Esophagus (tissue), 2 donors: ENCODE measurements around the gene METRN. TPM values are rescaled to one million over a fixed set of nuclear protein-coding genes. Genes with fewer than 3 reads are reported as not detected.

ENCODE experiments used
- H3K27ac ChIP-seq, 2 donors: one replicate each; pipeline ENCODE4 v1.5.1; 2013; ENCODE audit warnings: low read depth in 2 of 2, mild to moderate bottlenecking in 2 of 2, inconsistent platforms in 1 of 2, low read length in 1 of 2, moderate library complexity in 1 of 2
- H3K27me3 ChIP-seq, 2 donors: one replicate each; pipeline ENCODE4 v1.6.1; 2013; ENCODE audit warnings: low read length in 2 of 2, control low read depth in 1 of 2, mild to moderate bottlenecking in 1 of 2; ENCODE audit not compliant: insufficient read depth in 2 of 2, control insufficient read depth in 1 of 2
- H3K36me3 ChIP-seq, 2 donors: one replicate each; pipeline ENCODE4 v1.6.1; 2013; ENCODE audit warnings: low read length in 1 of 2; ENCODE audit not compliant: control insufficient read depth in 2 of 2, insufficient read depth in 2 of 2
- H3K4me1 ChIP-seq, 2 donors: one replicate each; pipeline ENCODE4 v1.6.1; 2013; ENCODE audit warnings: low read length in 1 of 2; ENCODE audit not compliant: control insufficient read depth in 2 of 2, insufficient read depth in 2 of 2
- H3K4me3 ChIP-seq, 2 donors: one replicate each; pipeline ENCODE4 v1.5.1; 2013; ENCODE audit warnings: low read length in 2 of 2, mild to moderate bottlenecking in 2 of 2, low read depth in 1 of 2, moderate library complexity in 1 of 2
- H3K9me3 ChIP-seq, 2 donors: one replicate each; pipeline ENCODE4 v1.6.1; 2013; ENCODE audit warnings: mild to moderate bottlenecking in 2 of 2, low read depth in 1 of 2, low read length in 1 of 2, moderate library complexity in 1 of 2; ENCODE audit not compliant: control insufficient read depth in 2 of 2, insufficient read depth in 1 of 2
- WGBS, 2 donors: extraction: QIAGEN DNeasy Blood & Tissue Kit; methylation state at CpG; one replicate each; pipeline ENCODE4 v1.1.7; 2013; 5-methylcytosine and 5-hydroxymethylcytosine counted together
- polyA plus RNA-seq, 2 donors: library from polyadenylated mRNA; stranded (reverse); fragments of 200-250 nt; gene quantifications; one replicate each; pipeline ENCODE4 v1.2.3, GENCODE V29; 2013
- donor health status: healthy with polysubstance abuse.
- donor health status: Bipolar disorder and iron deficiency.

METRN gene
- polyA plus RNA-seq, 2 donors = 6.5 to 11.5 TPM

DNA sequence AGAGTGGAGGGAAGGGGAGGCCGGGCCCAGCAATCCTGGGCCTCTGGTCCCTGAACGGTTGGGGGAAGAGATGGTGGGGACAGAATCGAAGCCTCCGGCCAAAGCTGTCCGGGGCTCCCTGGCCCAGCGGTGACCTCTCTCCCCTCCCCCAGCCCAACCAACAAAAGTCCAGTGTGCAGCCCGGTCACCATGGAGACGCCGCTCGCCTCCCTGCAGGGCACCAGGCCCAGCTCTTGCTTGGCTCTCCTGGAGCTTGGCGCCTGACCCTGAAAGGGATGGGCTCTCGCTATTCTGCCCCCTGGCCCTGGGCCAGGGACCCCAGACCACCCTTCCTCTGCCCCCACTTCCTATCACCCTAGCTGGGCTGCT is 1.3 kb downstream of the METRN start:
- H3K27ac ChIP-seq = no peak overlapping the region
- H3K4me3 ChIP-seq = peak overlapping the region; percentile 54 to 58
- H3K9me3 ChIP-seq = no peaks in the 10 kb centered on the region
- H3K36me3 ChIP-seq = no peaks in the 10 kb centered on the region
- peaks cover 0 to 3% of the 10 kb centered on the region in 2 donors for H3K27me3 ChIP-seq
- peaks cover 6 to 29% of the 10 kb centered on the region in 2 donors for H3K4me1 ChIP-seq
- 24 to 25% methylated on average over 12 of the region's 12 CpGs for WGBS, 2 donors

DNA sequence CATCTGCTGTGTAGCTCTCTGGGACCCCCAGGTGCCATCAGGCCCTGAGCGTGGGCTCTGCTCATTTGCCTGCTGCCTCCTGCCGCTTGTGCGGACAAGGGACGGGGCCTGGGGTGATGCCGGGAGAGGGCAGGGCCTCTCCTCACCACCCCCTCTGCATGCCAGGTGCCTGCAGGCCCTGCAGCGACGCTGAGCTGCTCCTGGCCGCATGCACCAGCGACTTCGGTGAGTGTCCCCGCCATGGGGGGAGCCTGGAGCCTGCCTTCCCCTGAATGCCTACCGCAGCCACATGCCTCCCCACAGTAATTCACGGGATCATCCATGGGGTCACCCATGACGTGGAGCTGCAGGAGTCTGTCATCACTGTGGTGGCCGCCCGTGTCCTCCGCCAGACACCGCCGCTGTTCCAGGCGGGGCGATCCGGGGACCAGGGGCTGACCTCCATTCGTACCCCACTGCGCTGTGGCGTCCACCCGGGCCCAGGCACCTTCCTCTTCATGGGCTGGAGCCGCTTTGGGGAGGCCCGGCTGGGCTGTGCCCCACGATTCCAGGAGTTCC is 1.9 kb downstream of the METRN start:
- no peaks in the 10 kb centered on the region for H3K9me3 ChIP-seq
- peaks cover 0 to 3% of the 10 kb centered on the region in 2 donors for H3K27me3 ChIP-seq
- 81 to 87% methylated on average over 27 to 29 of the region's 29 CpGs for WGBS, 2 donors
- no peak overlapping the region for H3K27ac ChIP-seq
- H3K4me1 ChIP-seq = peaks cover 11 to 35% of the 10 kb centered on the region in 2 donors
- no peak overlapping the region for H3K4me3 ChIP-seq
- H3K36me3 ChIP-seq = no peaks in the 10 kb centered on the region

DNA sequence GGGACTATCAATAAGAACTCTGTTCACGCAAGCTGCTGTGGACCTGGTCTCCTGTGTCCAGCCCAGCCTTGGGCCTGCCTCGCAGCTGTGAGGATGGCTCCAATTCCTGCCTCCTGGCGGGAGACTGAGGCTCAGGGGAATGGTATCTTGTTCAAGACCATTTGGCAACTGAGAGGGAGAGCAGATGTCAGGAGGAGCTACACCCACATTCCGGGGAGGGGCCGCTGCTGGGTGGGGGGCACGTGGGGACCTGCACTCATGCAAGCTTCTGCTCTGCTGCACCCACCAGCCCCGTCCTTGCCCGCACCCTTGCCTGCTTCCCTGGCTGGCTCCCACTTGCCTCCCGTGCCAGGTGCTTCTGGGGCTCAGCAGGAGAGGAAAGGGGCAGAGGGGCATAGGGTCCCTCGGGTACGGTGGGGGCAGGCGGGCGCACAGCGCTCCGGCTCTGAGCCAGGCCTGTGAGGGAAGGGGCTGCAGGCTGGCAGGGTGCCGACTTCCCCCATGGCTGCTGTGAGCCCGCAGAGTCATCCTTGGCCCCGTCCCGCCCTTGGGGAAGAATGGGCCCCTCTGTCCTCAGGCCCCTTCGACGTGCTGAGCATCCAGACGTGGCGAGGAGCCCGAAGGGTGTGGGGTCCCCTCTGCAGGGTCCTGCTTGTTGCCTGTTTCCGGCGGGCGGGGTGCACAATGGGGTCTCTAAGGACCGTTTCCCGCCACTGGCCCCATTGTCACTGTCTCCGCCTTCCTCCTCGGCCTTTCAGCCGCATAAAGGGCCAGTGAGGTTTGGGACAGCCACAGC is 2.7 kb downstream of the METRN start:
- WGBS, 2 donors = 80 to 81% methylated on average over 30 to 32 of the region's 32 CpGs
- no peak overlapping the region for H3K27ac ChIP-seq
- H3K4me1 ChIP-seq = peaks cover 11 to 38% of the 10 kb centered on the region in 2 donors
- peaks cover 0 to 3% of the 10 kb centered on the region in 2 donors for H3K27me3 ChIP-seq
- no peaks in the 10 kb centered on the region for H3K9me3 ChIP-seq
- no peaks in the 10 kb centered on the region for H3K36me3 ChIP-seq
- H3K4me3 ChIP-seq = no peak overlapping the region

DNA sequence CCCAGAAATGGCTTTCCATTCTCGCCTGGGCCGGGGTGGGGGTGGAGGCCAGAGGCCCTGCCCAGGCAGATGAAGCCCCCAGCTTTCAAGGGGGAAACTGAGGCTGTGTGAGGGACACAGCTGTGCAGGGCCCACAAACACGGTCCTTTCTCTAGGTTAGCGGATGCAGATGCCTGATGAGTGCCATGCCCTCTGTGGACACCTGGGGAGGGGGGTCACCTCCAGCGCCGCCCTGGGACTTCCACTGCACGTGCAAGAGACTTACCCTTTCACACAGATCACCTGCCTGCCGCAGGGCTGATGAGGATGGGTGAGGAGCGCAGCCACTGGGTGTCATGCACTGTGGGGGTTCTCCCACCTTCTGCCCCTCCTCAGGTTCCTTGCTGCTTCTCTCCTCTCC is 3.5 kb downstream of the METRN start:
- 84 to 90% methylated on average over 9 of the region's 9 CpGs for WGBS, 2 donors
- Histone ChIP-seq H3K4me1 (peaks cover 11 to 38% of the 10 kb centered on the region in 2 donors), H3K27me3 (peaks cover 0 to 3% of the 10 kb centered on the region in 2 donors), H3K4me3 (no peak overlapping the region), H3K9me3 (no peaks in the 10 kb centered on the region), H3K27ac (no peak overlapping the region), H3K36me3 (no peaks in the 10 kb centered on the region)

DNA sequence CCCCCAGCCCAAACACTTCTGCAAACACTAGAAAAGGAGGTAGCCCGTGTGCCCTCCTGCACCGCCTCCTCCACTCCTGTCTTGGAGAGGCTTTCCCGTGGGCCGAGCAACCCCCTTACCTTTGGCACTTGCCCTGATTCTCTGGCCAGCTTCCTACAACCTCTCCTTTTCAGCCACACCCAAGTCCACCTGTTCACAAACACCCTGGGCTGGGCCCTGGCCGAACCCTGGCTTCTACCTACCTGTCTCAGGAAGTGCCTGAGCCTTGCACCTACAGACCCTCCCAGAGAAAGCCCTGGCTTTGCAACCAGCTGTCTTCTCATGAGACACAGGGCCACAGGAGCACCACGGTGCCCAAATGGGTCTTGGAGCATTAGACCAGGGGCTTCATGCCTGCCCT is 4.0 kb downstream of the METRN start:
- Histone ChIP-seq H3K4me3 (no peak overlapping the region), H3K27me3 (peaks cover 0 to 3% of the 10 kb centered on the region in 2 donors), H3K36me3 (no peaks in the 10 kb centered on the region), H3K4me1 (peaks cover 11 to 38% of the 10 kb centered on the region in 2 donors), H3K9me3 (no peaks in the 10 kb centered on the region), H3K27ac (no peak overlapping the region)
- WGBS, 2 donors = 75 to 76% methylated on average over 6 of the region's 6 CpGs

DNA sequence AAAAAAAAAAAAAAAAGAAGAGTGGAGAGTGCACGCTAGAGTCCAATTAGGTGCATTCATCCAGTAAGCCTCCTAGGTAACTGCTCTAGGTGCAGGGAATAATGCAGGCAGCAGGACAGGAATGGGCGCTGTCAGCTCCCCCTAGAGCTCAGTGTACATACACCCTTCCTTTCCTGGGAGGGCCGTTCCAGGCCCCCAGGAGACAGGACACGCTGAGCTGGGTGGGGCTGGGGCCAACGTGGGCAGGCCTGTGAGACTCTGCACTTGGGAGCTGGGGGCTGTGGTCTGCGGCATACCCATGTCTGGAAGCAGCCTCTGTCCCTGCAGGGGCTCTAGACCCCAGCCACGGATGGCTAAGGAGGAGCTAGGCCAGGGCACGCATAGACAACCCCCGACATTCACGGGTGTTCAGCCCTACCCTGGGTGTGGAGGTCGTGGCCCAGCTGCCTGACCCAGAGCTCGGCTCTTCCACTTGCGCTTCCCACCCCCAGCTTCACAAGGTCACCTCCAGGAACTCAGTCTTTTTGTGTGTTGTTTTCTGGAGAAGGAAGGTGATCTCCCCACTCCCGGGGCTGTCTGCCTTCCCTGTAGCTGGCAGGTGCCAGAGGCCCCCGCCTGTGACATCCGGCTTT is 5.0 kb downstream of the METRN start:
- H3K4me3 ChIP-seq = peak overlapping the region; percentile 65 to 85
- H3K27ac ChIP-seq = peak overlapping the region; percentile 9 to 78
- H3K27me3 ChIP-seq = peaks cover 0 to 3% of the 10 kb centered on the region in 2 donors
- 9 to 12% methylated on average over 16 of the region's 16 CpGs for WGBS, 2 donors
- peaks cover 11 to 31% of the 10 kb centered on the region in 2 donors for H3K4me1 ChIP-seq
- H3K9me3 ChIP-seq = no peaks in the 10 kb centered on the region
- no peaks in the 10 kb centered on the region for H3K36me3 ChIP-seq

DNA sequence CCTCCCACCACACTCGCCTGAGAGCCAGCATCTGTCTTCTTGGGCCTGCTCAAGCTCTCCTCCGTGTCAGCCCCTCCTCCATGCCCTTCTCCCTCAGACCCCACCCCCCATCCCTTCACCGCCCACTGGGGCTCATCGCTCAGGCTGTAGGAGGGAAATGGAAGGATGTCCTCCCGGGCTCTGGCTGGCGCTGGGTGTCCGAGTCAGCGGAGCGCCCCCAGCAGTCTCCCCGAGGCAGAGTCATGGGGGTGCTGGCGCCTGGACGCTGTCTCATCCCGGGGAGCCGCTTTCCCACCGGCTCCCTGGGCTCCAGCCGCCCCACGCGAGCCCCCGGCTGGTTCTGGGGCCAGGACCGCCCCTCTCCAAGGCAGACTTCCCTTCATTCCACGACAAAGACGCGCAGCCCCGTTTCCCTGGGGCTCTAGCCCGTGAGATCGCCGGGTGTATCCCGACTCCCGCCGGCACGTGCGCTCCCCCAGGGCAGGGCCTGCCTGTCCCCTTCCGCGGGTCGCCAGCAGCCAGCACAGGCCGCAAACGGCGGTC is 5.6 kb downstream of the METRN start:
- peaks cover 0 to 3% of the 10 kb centered on the region in 2 donors for H3K27me3 ChIP-seq
- H3K36me3 ChIP-seq = no peaks in the 10 kb centered on the region
- peaks cover 11 to 28% of the 10 kb centered on the region in 2 donors for H3K4me1 ChIP-seq
- no peaks in the 10 kb centered on the region for H3K9me3 ChIP-seq
- 1% methylated on average over 38 of the region's 38 CpGs for WGBS, 2 donors
- peak overlapping the region; percentile 65 to 85 for H3K4me3 ChIP-seq
- H3K27ac ChIP-seq = peak overlapping the region; percentile 78

DNA sequence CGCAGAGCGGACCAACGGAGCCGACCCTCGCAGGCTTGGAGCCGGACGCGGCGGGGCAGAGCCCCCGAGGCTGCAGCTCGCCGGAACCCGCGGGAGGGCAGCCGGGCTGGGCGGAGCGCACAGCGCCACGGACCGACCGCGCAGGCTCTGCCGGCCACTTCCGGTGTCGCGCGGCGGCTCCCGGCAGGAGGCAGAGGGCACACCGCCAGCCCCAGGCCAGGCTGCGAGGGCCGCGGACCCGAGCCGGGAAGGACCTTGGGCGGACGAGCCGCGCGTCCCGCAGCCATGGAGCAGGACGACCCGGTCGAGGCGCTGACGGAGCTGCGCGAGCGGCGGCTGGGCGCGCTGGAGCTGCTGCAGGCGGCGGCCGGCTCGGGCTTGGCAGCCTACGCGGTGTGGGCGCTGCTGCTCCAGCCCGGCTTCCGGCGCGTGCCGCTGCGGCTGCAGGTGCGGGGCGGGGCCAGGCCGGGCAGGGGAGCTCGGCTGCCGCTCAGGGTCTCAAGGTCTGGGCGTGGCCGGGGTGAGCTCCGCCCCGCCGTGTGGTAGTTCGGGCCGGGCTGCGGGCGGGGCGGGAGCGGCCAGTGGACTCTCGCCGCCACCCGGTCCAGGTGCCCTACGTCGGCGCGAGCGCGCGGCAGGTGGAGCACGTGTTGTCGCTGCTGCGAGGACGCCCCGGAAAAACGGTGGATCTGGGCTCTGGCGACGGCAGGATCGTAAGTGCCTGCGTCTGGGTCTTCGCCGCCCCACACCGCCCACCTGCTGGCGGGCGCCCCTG is 6.3 kb downstream of the METRN start, which contains the start of gene ANTKMT:
ANTKMT (plus strand) TSS at position 157 of the 775 bp plus-strand sequence; CDS start at position 286, 129 bp downstream.
- Histone ChIP-seq H3K36me3 (no peaks in the 10 kb centered on the region), H3K4me3 (peak within 1 kb of the TSS; percentile 65 to 85), H3K27me3 (peaks cover 0 to 3% of the 10 kb centered on the region in 2 donors), H3K9me3 (no peaks in the 10 kb centered on the region), H3K4me1 (peaks cover 9 to 25% of the 10 kb centered on the region in 2 donors), H3K27ac (peak within 1 kb of the TSS; percentile 78)
- 8 to 9% methylated on average over 89 to 106 of the region's 106 CpGs for WGBS, 2 donors
